ENCODE results near the gene SPEF2. TPM values are rescaled to one million over a fixed set of nuclear protein-coding genes. Genes with fewer than 3 reads are reported as not detected.

SPEF2 gene
- polyA plus RNA-seq, 1 experiment, result 4.0 TPM

- CTCF ChIA-PET, result interaction anchor here (0.6 to 7.3 kb wide), 16 partner anchors 8 to 149 kb away, joined by 3 to 42 read pairs (median 3); no protein-coding TSS in a partner anchor
- no peak for DNase-seq (ENCODE audit: low read depth)
- Histone ChIP-seq H3K36me3 (ENCODE audit: control insufficient read depth, insufficient read depth, low read length) (no peaks in the 10 kb centered on the region), H3K4me3 (ENCODE audit: low read depth, low read length) (no peak overlapping the region), H3K27me3 (ENCODE audit: control insufficient read depth, insufficient read depth, low read length) (no peaks in the 10 kb centered on the region)
- POLR2A ChIA-PET, result no interaction called here
- no peak for TF ChIP-seq CTCF (IDR thresholded peaks at IDR 0.05; ENCODE audit: insufficient read depth, low read depth, low read length)
These were observed 160.7 kb downstream of the SPEF2 start for GRCh38 chr5:35778259-35778769.

GRCh38 chr5:35780236-35780635 lies 162.6 kb downstream of the SPEF2 start:
- ChIA-PET CTCF (interaction anchor here (0.8 to 7.3 kb wide), 7 partner anchors 33 to 147 kb away, joined by 3 to 42 read pairs (median 5); no protein-coding TSS in a partner anchor), POLR2A (no interaction called here)
- H3K4me3 ChIP-seq (ENCODE audit: low read depth, low read length), result no peak overlapping the region

GRCh38 chr5:35781181-35781790 lies 163.6 kb downstream of the SPEF2 start:
- ChIA-PET POLR2A (no interaction called here), CTCF (interaction anchor here (0.6 to 7.3 kb wide), 7 partner anchors 19 to 694 kb away, joined by 3 to 42 read pairs (median 5); no protein-coding TSS in a partner anchor)
- no peaks in the 10 kb centered on the region for H3K36me3 ChIP-seq (ENCODE audit: control insufficient read depth, insufficient read depth, low read length)
- TF ChIP-seq CTCF (IDR thresholded peaks at IDR 0.05; ENCODE audit: insufficient read depth, low read depth, low read length), result no peak
- no peak for DNase-seq (ENCODE audit: low read depth)
- H3K4me3 ChIP-seq (ENCODE audit: low read depth, low read length), result no peak overlapping the region
- H3K27me3 ChIP-seq (ENCODE audit: control insufficient read depth, insufficient read depth, low read length), result no peaks in the 10 kb centered on the region

More at GRCh38 chr5:35780236-35780635, 162.6 kb downstream of the SPEF2 start:
- no peak for DNase-seq (ENCODE audit: low read depth)
- Histone ChIP-seq H3K27me3 (ENCODE audit: control insufficient read depth, insufficient read depth, low read length) (no peaks in the 10 kb centered on the region), H3K36me3 (ENCODE audit: control insufficient read depth, insufficient read depth, low read length) (no peaks in the 10 kb centered on the region)
- TF ChIP-seq CTCF (IDR thresholded peaks at IDR 0.05; ENCODE audit: insufficient read depth, low read depth, low read length), result no peak

GRCh38 chr5:35783551-35783950 lies 165.9 kb downstream of the SPEF2 start:
- ChIA-PET POLR2A (no interaction called here), CTCF (interaction anchor here (1.2 to 1.6 kb wide), 2 partner anchors 74 to 101 kb away, joined by 3 read pairs; no protein-coding TSS in a partner anchor)
- TF ChIP-seq CTCF (IDR thresholded peaks at IDR 0.05; ENCODE audit: insufficient read depth, low read depth, low read length), result no peak
- Histone ChIP-seq H3K4me3 (ENCODE audit: low read depth, low read length) (no peak overlapping the region), H3K27me3 (ENCODE audit: control insufficient read depth, insufficient read depth, low read length) (no peaks in the 10 kb centered on the region), H3K36me3 (ENCODE audit: control insufficient read depth, insufficient read depth, low read length) (no peaks in the 10 kb centered on the region)
- DNase-seq (ENCODE audit: low read depth), result no peak

GRCh38 chr5:35785601-35786085 lies 168.0 kb downstream of the SPEF2 start:
- ChIA-PET CTCF (interaction anchor here (1.6 kb wide), 1 partner anchor 8 kb away, joined by 5 read pairs; no protein-coding TSS in a partner anchor), POLR2A (no interaction called here)
- no peak for TF ChIP-seq CTCF (IDR thresholded peaks at IDR 0.05; ENCODE audit: insufficient read depth, low read depth, low read length)
- H3K27me3 ChIP-seq (ENCODE audit: control insufficient read depth, insufficient read depth, low read length), result no peaks in the 10 kb centered on the region
- no peak for DNase-seq (ENCODE audit: low read depth)
- no peak overlapping the region for H3K4me3 ChIP-seq (ENCODE audit: low read depth, low read length)
- H3K36me3 ChIP-seq (ENCODE audit: control insufficient read depth, insufficient read depth, low read length), result no peaks in the 10 kb centered on the region

Data from BJ (cell line).